GM12801 (cell line): ENCODE results near the gene ANKRD11.

Experiments used
- CTCF ChIP-seq: IDR thresholded peaks from one replicate; pipeline ENCODE4 v1.5.1; 2011; ENCODE audit warnings: control low read depth; ENCODE audit not compliant: insufficient read length; ENCODE audit errors: extremely low read depth

Gene ANKRD11

GRCh38 chr16:89491974-89492687, 1.8 kb upstream of the ANKRD11 start:
- TF ChIP-seq CTCF = no peak

- TF ChIP-seq CTCF = no peak
Measured at GRCh38 chr16:89491238-89491869, 993 bp upstream of the ANKRD11 start.

- TF ChIP-seq CTCF = no peak
Measured at GRCh38 chr16:89489898-89490438, 393 bp downstream of the ANKRD11 start.

- no peak for TF ChIP-seq CTCF
Measured at GRCh38 chr16:89489040-89489897, 1.1 kb downstream of the ANKRD11 start.

- TF ChIP-seq CTCF = no peak
Measured at GRCh38 chr16:89485701-89486246, 4.6 kb downstream of the ANKRD11 start.

- no peak for TF ChIP-seq CTCF
Measured at GRCh38 chr16:89484923-89485679, 5.3 kb downstream of the ANKRD11 start.
